HG02943 (cell line): ENCODE results near the gene ZNF512.
"Not testable (repeated sequence)": the region's sequence is repeated elsewhere in the genome, so short reads cannot be mapped to it uniquely, and the experiment has no call there.

Experiments
- ATAC-seq: cut with Tn5 transposase; IDR thresholded peaks from one replicate; pipeline ENCODE4 v1.9.1; 2021; ENCODE audit warnings: mild to moderate bottlenecking, low read depth, moderate library complexity; ENCODE audit not compliant: unreplicated experiment

The ZNF512 gene

DNA sequence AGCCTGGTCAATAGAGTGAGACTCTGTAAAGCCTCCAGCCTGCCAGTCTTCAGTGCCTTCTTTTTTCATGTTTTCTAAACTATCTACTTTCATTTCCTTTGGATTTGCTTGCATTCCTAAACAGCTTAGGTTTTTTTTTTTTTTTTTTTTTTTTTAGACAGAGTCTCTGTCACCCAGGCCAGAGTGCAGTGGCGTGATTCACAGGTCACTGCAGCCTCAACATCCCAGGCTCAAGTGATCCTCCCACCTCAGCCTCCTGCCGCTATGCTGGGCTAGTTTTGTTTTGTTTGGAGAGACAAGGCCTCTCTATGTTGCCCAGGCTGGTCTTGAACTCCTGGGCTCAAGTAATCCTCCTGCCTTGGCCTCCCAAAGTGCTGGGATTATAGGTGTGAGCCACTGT, 47.4 kb downstream of the ZNF512 start:
- not testable (repeated sequence) for ATAC-seq

DNA sequence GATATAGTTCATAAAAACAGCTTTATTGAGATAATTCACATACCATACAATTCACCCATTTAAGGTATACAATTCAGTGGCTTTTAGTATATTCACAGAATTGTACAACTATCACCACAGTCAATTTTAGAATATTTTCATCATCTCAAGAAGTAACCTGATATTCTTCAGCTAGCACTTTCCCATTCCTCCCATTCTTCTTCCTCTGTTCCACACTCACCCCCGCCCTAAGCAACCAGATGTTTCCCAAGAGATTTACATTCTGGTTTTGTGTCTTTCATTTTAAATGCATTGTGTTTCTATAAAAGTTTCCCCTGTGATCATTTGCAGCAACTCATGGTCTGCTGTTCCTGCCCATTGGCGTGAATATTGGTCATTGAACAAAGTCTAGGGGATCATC, 51.4 kb downstream of the ZNF512 start:
- ATAC-seq, result no peak

DNA sequence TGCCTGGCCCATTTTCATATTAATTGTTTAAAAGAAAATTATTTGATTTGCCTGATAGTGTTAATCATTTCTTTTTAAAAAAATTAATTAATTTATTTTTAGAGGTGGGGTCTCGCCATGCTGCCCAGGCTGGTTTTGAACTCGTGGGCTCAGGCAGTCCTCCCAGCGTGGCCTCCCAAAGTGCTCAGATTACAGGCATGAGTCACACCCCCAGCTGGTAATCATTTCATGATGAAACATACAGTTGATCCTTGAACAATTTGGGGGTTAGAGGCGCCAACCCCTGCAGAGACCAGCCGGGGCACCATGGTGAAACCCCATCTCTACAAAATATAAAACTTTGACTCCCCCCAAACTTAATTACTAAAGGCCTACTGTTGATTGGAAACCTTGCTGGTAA, 53.9 kb downstream of the ZNF512 start:
- ATAC-seq, result no peak

DNA sequence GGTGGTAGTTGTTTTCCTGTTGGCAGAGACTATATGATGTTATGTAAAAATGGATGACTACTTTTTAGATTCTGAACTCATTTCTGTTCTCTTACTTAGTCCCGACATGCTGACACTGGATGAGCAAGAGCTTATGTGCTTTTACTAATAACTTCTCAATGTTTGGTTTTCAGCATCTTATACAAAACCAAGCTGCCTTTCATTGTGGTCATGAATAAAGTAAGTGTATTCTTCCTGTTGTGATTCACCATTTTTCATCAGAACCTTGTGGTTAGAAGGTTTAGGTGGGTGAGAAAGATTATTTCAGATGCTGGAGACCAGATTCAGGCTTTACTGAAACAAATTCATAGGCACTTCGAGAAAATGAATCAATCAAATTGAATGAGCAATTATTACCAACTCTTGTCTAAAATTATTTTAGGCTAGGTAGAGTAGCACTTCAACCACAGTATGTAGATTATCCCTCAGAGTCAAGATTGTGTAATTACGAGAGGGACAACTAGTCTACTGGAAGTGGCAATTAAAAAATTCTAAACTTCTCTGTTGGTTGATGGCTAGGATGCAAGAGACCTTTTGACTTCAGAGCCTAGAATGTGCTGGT, 55.3 kb downstream of the ZNF512 start:
- ATAC-seq, result no peak

DNA sequence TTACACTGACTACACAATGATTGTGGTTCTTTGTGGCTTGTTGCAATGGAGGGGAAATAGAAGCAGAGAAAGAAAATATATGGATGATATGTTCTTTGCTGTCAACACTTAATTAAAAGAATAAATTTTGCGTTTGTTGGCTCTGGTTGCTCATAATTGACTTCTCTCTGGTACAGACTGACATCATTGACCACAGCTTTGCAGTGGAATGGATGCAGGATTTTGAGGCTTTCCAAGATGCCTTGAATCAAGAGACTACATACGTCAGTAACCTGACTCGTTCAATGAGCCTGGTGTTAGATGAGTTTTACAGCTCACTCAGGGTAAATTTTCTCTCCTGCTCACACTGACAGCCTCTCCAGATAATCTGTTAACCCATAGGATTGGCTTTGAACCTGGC, 55.9 kb downstream of the ZNF512 start:
- ATAC-seq, result no peak

DNA sequence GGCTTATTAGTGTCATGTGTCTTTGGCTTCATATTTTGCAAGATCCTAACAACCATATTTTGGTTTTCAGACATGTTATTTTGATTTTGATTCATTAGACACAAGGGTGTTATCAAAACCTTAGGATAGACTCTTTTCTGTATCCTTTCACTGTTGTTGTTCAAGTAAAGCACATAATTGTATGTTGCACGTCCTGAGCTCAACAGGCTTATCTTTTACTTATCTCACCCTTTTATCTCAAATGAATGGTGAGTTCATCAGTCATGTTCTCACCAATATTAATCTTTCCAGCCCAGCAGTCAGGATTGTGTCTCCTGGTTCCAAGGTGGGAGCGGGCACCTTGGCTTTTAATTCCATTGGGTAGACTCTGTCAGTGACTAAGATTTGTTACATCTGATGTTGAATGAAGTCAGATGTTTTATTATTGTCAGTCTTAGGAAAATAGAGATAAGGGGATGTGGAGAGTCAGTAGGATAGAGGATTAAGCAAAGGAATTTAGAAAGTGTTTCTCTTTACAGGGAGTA, 57.9 kb downstream of the ZNF512 start:
- ATAC-seq, result no peak

DNA sequence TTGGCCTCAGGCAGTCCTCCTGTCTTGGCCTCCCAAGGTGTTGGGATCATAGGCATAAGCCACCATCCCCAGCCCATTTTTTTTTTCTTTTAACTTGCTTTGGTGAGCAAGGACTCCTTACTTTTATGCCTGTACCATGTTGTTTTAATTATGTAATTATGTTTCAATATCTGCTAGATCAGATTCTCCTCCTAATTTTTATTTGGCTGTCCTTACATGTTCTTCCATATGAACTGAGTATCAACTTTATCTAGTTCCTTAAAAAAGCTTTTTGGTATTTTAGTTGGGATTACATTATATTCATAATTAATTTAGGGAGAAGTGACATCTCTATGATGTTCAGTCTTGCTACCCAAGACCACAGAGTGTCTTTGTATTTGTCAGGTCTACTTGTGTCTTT, 62.4 kb downstream of the ZNF512 start:
- no peak for ATAC-seq

DNA sequence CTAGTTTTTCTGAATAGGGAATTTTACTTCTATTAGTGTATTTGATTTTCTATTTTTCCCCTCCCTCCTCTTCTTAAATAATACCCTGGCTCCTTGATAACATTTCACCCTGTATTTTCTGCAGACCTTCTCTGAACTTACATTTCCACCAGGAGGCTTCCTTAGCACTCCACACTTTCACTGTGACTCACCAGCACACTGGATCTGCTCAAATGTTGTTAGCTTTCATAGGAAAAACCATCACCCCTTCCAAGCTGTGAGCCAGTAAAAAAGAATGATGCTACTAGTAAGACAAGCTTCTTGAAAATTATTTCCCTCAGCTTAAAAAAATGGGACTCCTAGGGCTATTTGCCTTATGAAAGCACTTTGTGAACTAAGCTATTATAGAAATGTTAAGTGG, 64.4 kb downstream of the ZNF512 start:
- ATAC-seq, result no peak

DNA sequence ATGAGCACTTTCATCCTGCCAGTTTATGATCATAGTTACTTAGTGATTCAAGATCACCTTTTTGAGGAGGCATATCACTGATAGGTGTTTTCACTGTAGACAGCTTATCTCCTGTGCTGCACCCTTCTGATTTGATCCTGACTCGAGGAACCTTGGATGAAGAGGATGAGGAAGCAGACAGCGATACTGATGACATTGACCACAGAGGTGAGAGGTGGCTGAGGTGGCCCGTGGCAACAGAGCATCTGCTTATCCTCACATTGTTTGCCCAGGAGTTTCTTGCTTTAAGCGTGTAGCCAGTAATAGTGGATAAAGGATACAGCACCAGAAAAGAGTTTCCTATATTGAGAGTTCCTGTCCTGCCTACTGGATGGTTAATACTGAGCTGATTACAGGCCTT, 64.9 kb downstream of the ZNF512 start:
- ATAC-seq, result no peak

DNA sequence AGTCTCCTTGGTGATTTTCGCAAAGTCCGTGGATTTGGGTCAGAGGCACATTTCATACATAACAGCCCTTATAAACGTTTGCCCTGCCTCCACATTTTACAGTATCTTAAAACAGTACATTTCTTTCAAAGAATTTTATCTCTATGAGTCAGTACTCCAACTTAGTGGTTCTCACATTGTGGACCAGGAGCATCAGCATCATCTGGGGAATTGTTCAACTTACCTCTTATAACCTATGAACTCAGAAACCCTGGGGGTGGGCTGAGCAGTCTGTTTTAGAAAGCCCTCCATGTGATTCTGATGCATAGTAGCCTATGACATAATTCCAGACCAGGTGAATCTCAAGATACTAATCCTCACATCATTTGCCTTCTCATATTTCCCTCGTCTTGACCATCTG, 68.2 kb downstream of the ZNF512 start:
- no peak for ATAC-seq

DNA sequence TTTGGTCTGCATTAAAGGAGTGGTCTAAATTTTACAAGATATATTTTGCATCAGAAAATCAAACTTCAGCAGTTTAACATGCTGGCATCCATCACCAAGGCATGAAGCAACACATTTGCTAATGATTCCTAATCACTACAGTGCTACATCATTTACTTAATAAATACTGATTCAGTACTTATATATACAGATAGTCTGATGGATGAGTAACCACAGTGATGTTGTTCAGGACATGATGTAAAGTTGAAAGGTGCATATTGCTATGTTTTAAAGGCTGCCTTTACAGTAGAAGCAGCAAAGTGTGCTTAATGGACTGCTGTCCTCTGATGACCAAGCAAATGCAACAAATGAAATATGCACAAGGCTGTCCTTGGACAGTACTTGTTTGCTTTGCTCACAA, 69.5 kb downstream of the ZNF512 start:
- no peak for ATAC-seq

DNA sequence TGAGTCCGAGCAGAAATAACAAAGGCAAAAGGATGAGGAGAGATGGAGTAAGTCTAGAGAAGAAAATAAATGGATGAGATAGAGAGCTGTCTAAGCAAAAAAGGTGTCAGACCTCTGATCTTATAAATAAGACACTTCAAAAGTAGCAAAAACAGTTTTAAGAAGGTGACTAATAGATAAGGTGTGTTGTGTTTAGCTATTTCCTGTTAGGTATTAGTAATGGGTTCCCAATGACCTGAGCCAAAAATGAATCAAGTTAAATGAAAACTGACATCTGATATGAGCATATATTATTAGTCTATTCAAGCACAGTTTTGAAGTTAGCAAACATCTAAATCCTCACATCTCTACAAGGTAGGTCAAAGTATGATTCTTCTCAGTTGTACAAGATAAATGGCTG, 69.9 kb downstream of the ZNF512 start:
- no peak for ATAC-seq

DNA sequence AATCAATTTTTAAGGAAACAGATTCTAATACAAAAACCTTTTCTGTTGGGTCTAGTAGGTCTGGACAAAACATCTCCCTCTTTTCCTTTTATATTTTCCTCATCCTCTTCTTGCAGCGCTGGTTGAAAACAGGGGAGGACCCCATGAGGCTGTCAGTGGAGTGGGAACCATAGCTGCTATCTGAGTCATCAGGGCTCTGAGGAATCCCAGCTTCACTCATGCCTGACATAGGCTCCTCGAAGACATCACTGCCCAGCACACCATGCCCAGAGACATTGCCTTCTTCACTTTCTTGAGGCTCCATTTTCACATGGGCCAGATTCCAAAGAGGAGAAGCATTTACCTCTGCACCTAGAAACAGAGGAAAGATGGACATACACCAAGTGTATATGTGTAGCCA, 70.6 kb downstream of the ZNF512 start:
- ATAC-seq, result no peak

DNA sequence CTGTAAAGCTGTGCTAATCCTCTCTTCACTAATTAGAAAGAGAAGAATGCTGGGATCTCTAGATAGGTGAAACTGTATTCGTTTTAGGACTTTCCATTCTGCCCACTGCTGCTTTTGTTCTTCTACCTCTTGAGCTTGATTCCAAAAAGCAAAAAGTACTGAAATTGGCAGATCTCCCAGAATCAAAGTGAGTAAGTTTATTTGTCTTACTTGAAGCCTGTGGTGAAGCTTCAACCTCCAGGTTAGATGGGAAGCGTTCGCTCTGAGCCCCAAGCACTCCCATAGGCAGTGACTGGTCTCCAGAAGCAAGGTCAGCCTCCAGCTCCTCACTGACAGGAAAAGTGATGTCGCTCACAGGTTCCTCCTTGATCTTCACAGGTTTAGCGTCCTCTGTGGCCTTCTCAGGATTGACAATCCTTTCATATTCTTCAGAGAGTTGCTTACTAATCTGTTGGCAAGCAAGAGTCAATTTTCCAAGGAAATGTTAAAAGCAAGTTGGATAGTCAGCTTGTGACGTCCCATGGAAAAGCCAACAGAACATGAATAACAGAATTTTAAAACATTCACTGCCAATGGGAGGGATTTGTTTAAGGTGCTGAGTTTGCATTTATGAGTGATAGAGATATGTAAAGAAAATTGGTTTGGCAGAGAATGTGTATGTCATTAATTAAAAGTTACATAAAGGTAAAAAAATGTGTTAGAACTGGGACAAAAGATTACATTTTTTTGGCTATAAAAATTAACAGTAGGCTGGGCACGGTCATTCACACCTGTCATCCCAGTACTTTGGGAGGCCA, 72.5 kb downstream of the ZNF512 start:
- ATAC-seq, result no peak

DNA sequence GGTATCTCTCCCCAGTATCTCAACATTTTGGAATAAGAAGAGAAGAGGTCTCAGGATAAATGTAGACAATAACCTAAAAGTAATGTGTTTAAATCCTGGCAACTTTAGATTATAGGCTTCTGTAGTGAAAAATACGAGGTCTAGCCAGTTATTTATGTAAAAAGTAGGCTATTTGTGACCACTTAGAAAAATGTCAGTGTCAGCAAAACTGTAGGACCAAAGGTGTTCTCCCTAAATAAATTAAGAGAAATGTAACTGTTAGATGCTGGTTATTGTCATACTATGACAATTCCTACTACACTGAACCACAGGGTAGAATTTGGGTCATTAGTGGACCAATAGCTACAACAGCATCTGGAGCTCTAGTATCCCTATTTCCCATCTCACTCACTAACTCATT, 78.5 kb downstream of the ZNF512 start:
- no peak for ATAC-seq

DNA sequence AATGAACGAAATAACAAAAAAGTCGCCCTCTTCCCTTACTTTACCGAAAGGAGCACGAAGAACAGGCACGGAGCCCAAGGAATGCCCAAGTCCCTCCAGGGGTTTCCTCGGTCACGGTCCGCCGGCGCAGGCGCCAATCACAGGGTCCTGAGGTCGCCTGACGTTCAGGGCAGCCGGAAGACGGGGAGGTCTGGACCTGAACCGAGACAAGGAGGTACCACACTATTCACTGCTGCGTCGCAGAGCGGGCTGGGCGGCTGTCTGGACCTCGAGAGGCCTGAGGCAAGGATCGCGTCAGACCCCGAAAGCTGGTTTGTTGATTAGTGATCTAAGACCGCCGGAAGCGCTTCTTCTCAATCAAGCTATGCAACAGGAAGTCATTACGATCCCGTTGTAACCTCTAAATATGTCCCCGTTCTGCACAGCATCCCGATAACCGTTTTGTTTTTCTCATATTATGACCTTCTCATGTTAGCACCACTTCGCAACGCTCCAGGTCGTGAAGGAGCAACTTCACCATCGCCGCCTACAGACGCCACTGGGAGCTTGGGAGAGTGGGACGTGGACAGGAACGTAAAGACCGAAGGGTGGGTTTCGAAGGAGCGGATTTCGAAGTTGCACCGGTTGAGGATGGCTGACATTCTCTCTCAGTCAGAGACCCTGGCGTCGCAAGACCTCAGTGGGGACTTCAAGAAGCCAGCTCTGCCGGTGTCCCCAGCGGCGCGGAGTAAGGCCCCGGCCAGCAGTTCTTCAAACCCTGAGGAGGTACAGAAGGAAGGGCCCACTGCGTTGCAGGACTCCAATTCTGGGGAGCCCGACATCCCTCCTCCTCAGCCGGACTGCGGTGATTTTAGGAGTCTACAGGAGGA, 80.7 kb downstream of the ZNF512 start, which contains the start of the genes SLC4A1AP and SUPT7L:
Gene SLC4A1AP (plus strand): TSS at position 605 of the 869 bp plus-strand sequence. CDS start 26 bp downstream, at position 631.
Gene SUPT7L (minus strand): TSS at position 330 of the 869 bp plus-strand sequence. CDS start 1,422 bp downstream, outside the sequence.
- peak; percentile 74 for ATAC-seq

DNA sequence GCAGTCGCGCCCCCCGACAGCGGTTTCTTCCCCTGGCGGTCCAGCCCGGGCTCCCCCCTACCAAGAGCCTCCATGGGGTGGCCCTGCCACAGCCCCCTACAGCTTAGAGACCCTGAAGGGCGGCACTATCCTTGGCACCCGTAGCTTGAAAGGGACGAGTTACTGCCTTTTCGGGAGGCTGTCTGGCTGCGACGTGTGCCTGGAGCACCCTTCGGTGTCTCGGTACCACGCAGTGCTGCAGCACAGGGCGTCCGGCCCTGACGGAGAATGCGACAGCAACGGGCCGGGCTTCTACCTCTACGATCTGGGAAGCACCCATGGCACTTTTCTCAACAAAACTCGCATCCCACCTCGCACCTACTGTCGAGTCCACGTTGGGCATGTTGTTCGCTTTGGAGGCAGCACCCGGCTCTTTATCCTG, 81.3 kb downstream of the ZNF512 start:
- ATAC-seq, result no peak

DNA sequence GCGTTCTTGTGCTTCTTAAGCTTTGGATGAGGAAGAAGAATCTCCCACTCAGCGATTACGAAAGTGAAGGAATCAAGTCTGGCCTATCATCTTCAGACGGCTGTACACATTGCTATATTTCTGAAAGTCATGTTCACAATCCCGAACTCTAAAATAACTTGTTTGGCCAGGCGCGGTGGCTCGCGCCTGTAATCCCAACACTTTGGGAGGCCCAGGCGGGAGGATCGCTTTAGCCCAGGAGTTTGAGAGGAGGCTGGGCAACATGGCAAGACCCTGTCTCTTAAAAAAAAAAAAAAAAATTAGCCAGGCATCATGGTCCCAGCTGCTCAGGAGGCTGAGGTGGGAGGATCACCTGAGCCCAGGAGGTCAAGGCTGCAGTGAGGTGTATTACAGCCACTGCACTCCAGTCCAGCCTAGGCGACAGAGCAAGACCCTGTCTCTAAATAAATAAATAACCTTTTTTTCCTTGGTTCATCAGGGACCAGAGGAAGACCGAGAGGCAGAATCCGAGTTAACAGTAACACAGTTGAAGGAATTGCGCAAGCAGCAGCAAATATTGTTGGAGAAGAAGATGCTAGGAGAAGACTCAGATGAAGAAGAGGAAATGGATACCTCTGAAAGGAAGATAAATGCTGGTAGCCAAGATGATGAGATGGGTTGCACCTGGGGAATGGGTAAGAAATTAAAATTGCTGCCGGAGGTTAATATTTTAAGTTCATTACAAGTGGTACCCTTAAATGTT, 82.0 kb downstream of the ZNF512 start:
- no peak for ATAC-seq

DNA sequence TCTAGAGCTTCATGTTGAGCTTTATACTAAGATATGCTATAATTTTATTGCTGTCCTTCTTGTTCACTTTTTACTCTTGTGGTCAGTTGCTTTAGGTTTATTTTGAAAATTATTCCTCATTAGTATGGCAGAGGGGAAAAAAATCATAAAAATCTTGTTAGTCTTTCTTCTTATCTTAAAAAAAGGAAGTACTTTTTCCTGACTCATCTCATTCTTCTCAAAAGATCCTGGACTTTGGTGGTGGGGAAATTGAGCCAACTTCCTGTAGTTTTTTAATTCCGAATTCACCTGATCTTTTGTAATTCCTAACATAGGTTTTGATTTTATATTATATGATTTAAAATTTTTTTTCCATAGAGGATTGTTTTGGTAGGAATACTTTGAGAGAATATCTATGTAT, 84.6 kb downstream of the ZNF512 start:
- ATAC-seq, result no peak

DNA sequence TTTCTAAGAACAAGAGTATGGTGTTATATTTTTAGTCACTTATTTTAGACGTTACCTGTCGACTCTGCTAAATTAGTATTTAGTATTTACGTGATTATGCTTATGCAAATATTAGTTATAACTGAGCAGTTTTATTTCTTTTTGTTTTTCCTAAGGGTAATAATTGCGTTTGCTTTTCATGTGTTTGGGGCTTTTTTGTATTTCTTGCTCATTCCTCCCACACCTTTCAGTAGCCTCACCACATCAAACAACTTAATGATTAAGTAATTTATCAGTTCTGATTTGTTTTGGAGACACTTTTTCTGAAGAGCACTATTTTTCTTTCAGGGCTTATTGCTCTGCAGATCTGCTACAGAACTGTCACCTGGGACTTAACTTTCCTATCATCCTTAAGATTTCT, 88.4 kb downstream of the ZNF512 start:
- no peak for ATAC-seq
